Transverse colon (tissue), 4 donors: ENCODE results near the gene HELZ. TPM values are rescaled to one million over a fixed set of nuclear protein-coding genes. Genes with fewer than 3 reads are reported as not detected.

ENCODE experiments used
- DNase-seq: peaks from one replicate; pipeline ENCODE4 v3.0.0-alpha.2; 2019
- H3K27ac ChIP-seq, 4 donors: fragments of 200-600 bp; sonication (generic); 2 replicates each; pipeline ENCODE4 v1.5.1; 2016 to 2018; ENCODE audit warnings: inconsistent platforms in 4 of 4
- H3K27me3 ChIP-seq: fragments of 200-600 bp; sonication (generic); 2 replicates; pipeline ENCODE4 v1.5.1; 2017; ENCODE audit warnings: inconsistent platforms
- H3K36me3 ChIP-seq, 4 donors: fragments of 200-600 bp; sonication (generic); 2 replicates each; pipeline ENCODE4 v1.5.1; 2017 to 2019; ENCODE audit warnings: inconsistent platforms in 4 of 4
- H3K4me1 ChIP-seq, 4 donors: fragments of 200-600 bp; sonication (generic); 2 replicates each; pipeline ENCODE4 v1.5.1; 2017 to 2020; ENCODE audit warnings: inconsistent platforms in 4 of 4
- H3K4me3 ChIP-seq, 4 donors: fragments of 200-600 bp; sonication (generic); 1 replicate in 1 of 4; 2 replicates in 3 of 4; pipeline versions ENCODE4 v1.5.1 to v1.6.1; 2017 to 2019; ENCODE audit warnings: inconsistent platforms in 4 of 4
- H3K9me3 ChIP-seq, 2 donors: fragments of 200-600 bp; sonication (generic); 2 replicates each; pipeline ENCODE4 v1.5.1; 2017 to 2019; ENCODE audit warnings: inconsistent platforms in 2 of 2
- EP300 ChIP-seq: sonication (generic); formaldehyde crosslinking; IDR thresholded peaks from one replicate; pipeline ENCODE4 v1.6.1; 2017; ENCODE audit warnings: antibody characterized with exemption, low read depth
- POLR2A ChIP-seq: fragments of 450-650 bp; IDR thresholded peaks from one replicate; pipeline ENCODE4 v1.6.1; 2016; ENCODE audit warnings: antibody characterized with exemption, mild to moderate bottlenecking, moderate library complexity
- POLR2AphosphoS5 ChIP-seq, 3 donors: sonication (generic); formaldehyde crosslinking; IDR thresholded peaks; one replicate each; pipeline ENCODE4 v1.6.1; 2016; ENCODE audit warnings: antibody characterized with exemption in 3 of 3
- WGBS, 2 donors: methylation state at CpG; one replicate each; pipeline ENCODE4 v1.1.5; 2018; ENCODE audit warnings: low coverage in 1 of 2; 5-methylcytosine and 5-hydroxymethylcytosine counted together
- in situ Hi-C, 4 donors: fragments of 200-750 bp; cut with MboI; loops; one replicate each; pipeline versions ENCODE4 v1.15.0 to v1.15.1; 2017; ENCODE audit warnings: low sequenced_read_pairs in 3 of 4, low pct_ligation_motif_present in 1 of 4, low pct_unique_long_range_greater_than_20kb in 1 of 4
- intact Hi-C: fragments of 100-400 bp; cut with DNase I; formaldehyde crosslinking; loops from one replicate; pipeline ENCODE4 v1.15.1; 2023; ENCODE audit warnings: low total_unique reads
- total RNA-seq, 4 donors: library from RNA; depleted of rRNA; stranded (reverse); fragments of >200 nt; gene quantifications; one replicate each; pipeline ENCODE4 v1.1.0, GENCODE V29; 2016
- TF ChIP-seq, protein P1 (sequence below), 5 experiments: fragments of 200-600 bp in 3 of 5; fragments of 450-650 bp in 2 of 5; sonication (generic) in 3 of 5; IDR thresholded peaks; 1 replicate in 2 of 5; 2 replicates in 3 of 5; pipeline ENCODE4 v1.5.1; 2016 to 2017; ENCODE audit warnings: antibody characterized with exemption in 5 of 5, inconsistent platforms in 3 of 5, mild to moderate bottlenecking in 2 of 5, moderate library complexity in 1 of 5

Gene HELZ
- total RNA-seq, 4 donors from 2014 or later: 31.8 to 126 (median 56.0) TPM

DNA sequence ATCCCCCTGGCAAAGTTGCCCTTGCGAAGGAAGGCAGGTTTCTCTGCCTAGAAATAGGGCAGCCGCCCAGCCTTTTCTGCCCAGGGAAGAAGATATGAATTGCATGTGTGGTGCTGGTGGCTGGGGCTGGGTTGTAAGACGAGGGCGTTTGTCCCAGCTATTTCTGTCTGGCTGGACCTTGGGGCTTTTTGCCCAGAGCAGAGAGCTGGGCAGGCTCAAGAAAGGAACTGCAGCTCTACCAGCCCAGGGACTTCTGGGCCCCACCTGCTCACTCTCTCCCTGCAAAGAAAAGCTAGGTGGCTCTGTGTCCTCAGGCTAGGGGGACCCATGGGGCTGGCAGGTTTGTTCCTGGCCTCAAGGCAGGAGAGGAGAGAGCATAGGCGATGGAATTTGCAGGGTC, 200.1 kb downstream of the HELZ start:
- Histone ChIP-seq H3K27ac (no peak overlapping the region), H3K27me3 (no peaks in the 10 kb centered on the region), H3K4me3 (no peak overlapping the region), H3K9me3 (peaks cover 15% of the 10 kb centered on the region in 2 donors), H3K36me3 (no peaks in the 10 kb centered on the region), H3K4me1 (peaks cover 0 to 21% (median 8%) of the 10 kb centered on the region in 4 donors)
- TF ChIP-seq, protein P1, sequence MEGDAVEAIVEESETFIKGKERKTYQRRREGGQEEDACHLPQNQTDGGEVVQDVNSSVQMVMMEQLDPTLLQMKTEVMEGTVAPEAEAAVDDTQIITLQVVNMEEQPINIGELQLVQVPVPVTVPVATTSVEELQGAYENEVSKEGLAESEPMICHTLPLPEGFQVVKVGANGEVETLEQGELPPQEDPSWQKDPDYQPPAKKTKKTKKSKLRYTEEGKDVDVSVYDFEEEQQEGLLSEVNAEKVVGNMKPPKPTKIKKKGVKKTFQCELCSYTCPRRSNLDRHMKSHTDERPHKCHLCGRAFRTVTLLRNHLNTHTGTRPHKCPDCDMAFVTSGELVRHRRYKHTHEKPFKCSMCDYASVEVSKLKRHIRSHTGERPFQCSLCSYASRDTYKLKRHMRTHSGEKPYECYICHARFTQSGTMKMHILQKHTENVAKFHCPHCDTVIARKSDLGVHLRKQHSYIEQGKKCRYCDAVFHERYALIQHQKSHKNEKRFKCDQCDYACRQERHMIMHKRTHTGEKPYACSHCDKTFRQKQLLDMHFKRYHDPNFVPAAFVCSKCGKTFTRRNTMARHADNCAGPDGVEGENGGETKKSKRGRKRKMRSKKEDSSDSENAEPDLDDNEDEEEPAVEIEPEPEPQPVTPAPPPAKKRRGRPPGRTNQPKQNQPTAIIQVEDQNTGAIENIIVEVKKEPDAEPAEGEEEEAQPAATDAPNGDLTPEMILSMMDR (IDR thresholded peaks at IDR 0.05): no peak
- TF ChIP-seq EP300 (no peak), POLR2AphosphoS5 (IDR thresholded peaks at IDR 0.05) (no peak), POLR2A (no peak)
- in situ Hi-C loops (no loop called here), intact Hi-C loops (no loop called here)
- DNase-seq: no peak
- WGBS, 2 donors: 89% methylated on average over 5 of the region's 5 CpGs; no CpG with 5 or more reads in 1 of the 2 donors

DNA sequence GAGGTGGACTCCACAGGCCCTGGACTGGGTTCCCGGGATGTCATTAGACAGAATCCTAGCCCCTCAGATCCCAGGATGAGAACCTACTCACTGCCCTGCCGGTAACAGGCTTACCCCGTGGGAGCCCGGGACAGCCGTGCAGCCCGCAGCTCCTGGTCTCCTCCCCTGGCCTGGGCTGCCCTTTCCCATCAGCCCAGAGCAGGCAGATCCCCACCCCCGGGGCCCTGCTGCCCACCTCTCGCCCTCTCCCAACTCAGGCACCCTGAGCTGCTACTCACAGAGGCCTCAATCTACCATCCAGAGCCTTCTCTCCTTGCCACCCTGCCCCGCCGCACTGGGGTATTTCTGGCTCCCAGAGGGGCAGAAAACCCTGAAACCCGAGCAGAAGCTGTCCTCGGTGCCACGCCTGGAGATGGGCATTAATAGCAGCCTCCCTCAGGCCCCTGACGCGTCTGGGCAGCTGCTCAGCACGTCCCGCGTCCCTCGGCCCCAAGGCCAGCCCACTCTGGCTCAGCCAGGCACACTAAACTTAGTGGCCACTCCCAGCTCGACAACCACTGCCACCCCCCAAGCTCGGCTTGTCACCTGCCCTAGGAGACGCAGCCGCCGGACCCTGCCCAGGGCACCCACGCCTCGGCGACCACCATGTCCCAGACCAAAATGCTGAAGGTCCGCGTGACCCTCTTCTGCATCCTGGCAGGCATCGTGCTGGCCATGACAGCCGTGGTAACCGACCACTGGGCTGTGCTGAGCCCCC, 200.8 kb downstream of the HELZ start, which contains the start of gene CACNG1:
Gene CACNG1 (plus strand): TSS at position 539 of the 757 bp plus-strand sequence. CDS start 107 bp downstream, at position 646.
- Histone ChIP-seq H3K4me3 (no peak within 1 kb of the TSS), H3K4me1 (peaks cover 0 to 21% (median 8%) of the 10 kb centered on the region in 4 donors), H3K27ac (no peak within 1 kb of the TSS), H3K36me3 (no peaks in the 10 kb centered on the region), H3K27me3 (no peaks in the 10 kb centered on the region), H3K9me3 (peaks cover 8 to 11% of the 10 kb centered on the region in 2 donors)
- no peak for DNase-seq
- intact Hi-C loops (no loop called here), in situ Hi-C loops (no loop called here)
- TF ChIP-seq POLR2AphosphoS5 (IDR thresholded peaks at IDR 0.05): no peak
- TF ChIP-seq EP300: no peak
- TF ChIP-seq, protein P1 (IDR thresholded peaks at IDR 0.05): no peak
- no peak for TF ChIP-seq POLR2A
- WGBS, 2 donors: 87% methylated on average over 32 of the region's 32 CpGs; no CpG with 5 or more reads in 1 of the 2 donors

GRCh38 chr17:67043283-67043682, 201.7 kb downstream of the HELZ start:
- Histone ChIP-seq H3K9me3 (peaks cover under 1 to 2% of the 10 kb centered on the region in 2 donors), H3K27me3 (no peaks in the 10 kb centered on the region), H3K4me1 (peaks cover 0 to 21% (median 8%) of the 10 kb centered on the region in 4 donors), H3K36me3 (no peaks in the 10 kb centered on the region), H3K4me3 (no peak overlapping the region), H3K27ac (no peak overlapping the region)
- no peak for DNase-seq
- WGBS, 2 donors: 87 to 100% methylated on average over 2 to 12 of the region's 12 CpGs
- intact Hi-C loops: no loop called here
- in situ Hi-C loops: no loop called here
- TF ChIP-seq EP300 (no peak), POLR2AphosphoS5 (IDR thresholded peaks at IDR 0.05) (no peak)

DNA sequence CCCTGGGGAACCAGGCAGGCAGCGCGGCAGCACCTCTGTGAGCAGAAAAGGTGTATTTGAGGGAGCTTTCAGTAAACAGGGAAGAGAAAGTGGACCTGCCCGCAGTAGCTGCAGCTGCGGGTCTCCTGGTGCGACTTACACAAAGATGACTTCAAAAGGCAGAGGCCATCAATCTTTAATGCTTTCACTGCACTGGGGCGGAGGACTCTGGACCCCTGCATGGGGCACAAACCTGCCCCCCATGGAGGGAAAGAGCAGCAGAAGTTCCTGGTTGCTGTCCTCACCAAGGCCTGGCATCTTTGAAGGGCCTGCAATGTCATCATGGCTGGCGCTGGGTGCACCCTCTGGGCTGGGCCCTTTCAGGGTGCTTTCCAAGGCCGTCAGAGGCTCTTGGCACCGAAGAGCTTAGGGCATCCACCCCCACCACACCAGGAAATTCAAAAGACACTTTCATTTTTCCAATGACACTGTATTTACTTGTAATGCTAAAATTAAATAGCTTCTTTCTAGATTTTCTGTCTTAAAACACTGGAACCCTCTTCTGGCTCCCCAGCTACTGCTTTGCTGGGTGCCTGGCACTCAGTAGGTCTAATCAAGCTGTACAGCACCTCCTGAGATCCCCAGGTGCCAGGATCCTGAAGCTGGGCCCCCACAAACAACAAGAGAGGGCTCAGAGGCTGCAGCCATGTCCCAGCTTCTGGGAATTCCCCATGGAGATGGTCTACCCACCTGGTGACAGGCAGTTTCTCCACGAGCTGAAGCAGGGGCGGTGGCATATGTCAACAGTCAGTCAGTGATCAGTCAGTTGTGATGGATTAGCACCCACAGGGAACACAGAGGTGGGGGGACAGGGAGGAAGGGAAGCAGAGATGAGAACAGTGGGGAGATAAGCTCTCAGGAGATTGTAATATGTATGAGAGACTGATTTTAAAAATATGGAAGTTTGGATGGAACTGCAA, 202.8 kb downstream of the HELZ start:
- WGBS, 2 donors: 40 to 65% methylated on average over 3 to 11 of the region's 11 CpGs
- TF ChIP-seq POLR2A: no peak
- TF ChIP-seq POLR2AphosphoS5 (IDR thresholded peaks at IDR 0.05): no peak
- TF ChIP-seq, protein P1 (IDR thresholded peaks at IDR 0.05): no peak
- TF ChIP-seq EP300: no peak

More for the DNA sequence above, 202.8 kb downstream of the HELZ start:
- peaks cover 0 to 21% (median 8%) of the 10 kb centered on the region in 4 donors for H3K4me1 ChIP-seq
- intact Hi-C loops (no loop called here), in situ Hi-C loops (no loop called here)
- H3K36me3 ChIP-seq: no peaks in the 10 kb centered on the region
- H3K27me3 ChIP-seq: no peaks in the 10 kb centered on the region
- no peaks in the 10 kb centered on the region for H3K9me3 ChIP-seq
- H3K27ac ChIP-seq: no peak overlapping the region
- DNase-seq: no peak
- no peak overlapping the region for H3K4me3 ChIP-seq
